Stimulated activated CD8-positive, alpha-beta memory T cell treated with anti-CD3 and anti-CD28 coated beads, Interleukin-4, amount 100 ng/mL, for 24 hours (primary cell): ENCODE data around the gene SLC47A2.
"Not testable (repeated sequence)": the region's sequence is repeated elsewhere in the genome, so short reads cannot be mapped to it uniquely, and the experiment has no call there.

Source experiments
- DNase-seq: peaks from one replicate; pipeline ENCODE4 v3.0.0-alpha.2; 2020; ENCODE audit warnings: low read depth

The SLC47A2 gene

DNA sequence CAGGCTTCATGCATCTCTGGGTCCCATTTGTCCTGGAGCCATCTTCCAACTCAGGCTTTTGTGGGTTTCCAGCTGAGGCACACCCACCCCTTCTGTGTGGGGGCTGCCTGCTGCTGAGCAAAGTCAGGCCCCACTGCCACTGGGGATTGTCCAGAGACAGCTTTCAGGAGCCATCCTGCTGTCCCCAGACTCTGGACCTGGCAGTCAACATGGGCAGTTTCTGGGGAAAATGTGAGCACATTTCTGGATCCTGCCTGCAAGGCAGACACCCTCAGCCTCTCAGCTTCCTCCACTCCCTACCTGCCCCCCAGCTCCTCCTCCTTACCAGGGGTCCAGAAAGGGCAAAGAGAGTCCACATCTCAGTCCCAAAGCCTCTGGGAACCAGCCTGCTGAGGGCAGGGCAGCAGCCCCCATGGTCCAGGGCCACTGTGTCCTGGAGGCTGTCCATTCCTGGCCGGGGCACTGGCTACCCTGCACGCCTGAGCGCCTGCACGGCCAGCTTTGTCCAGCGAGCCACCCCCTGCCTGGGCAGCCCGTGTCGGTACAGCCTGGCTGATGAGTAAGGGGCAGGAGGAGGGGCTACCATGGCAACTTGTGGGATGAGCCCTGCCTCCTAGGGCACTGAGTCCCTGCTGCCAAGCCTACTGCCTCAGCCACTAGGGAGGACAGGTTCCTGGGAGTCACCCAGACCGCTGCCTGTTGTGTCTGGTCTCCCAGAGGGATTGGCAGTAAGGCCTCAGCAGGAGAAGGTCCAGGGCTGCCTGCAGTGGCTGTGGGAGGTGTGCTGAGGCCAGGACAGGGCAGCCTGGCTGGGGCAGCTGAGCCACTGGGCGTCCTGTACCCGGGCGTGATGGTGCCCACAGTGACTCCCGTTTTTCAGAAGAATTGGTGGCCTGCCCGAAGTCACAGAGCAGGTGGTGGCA lies at the start of gene SLC47A2:
TSS of gene SLC47A2 (minus strand) at position 477 of the 923 bp plus-strand sequence. CDS start at position 448, 29 bp downstream.
- no peak for DNase-seq

DNA sequence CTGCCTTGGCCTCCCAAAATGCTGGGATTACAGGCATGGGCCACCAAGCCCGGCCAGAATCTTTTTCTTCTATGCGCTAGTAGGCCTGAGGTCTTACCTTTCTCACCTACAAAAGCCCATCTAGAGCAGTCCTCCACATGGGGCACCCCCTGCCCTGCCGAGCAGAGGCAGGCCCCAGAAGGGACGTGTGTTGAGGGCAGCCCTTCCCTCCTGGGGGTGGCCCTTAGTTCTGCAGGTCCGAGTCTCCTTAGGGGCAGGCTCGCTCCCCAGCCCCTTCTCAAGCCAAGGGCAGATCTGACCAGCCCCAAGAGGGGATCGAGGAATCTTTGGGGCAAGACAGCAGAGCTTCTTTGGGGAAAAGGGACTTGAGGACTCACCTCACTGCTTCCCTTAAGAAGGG lies 49.6 kb upstream of the SLC47A2 start:
- DNase-seq = no peak

GRCh38 chr17:19763991-19764390 lies 47.6 kb upstream of the SLC47A2 start:
- not testable (repeated sequence) for DNase-seq

GRCh38 chr17:19763416-19763815 lies 47.0 kb upstream of the SLC47A2 start:
- no peak for DNase-seq

DNA sequence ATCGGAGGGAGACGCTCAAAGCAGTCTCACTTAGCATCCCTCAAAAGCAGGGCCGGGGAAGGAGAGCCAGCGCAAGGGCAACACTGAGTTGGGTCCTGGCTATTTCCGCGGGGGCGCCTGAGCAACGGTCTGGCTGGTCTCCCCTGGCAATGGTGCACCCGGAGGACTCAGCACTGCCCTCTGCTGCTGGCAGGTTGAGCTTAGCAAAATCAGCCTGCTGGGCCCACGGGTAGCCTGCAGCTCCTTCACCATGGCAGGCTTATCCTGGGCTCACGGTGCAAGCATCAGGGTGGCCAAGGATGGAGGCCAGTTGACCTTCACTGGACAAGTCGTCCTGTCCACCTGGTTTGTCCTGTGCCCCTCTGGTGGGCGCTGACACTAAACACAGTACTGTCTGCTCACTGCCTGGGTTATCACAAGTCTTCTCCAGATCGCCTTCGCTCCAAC lies 46.2 kb upstream of the SLC47A2 start:
- peak; percentile 54 for DNase-seq

- DNase-seq = no peak
Measured at GRCh38 chr17:19760746-19761145, 44.4 kb upstream of the SLC47A2 start.

GRCh38 chr17:19759568-19760549 lies 43.5 kb upstream of the SLC47A2 start:
- DNase-seq = no peak

DNA sequence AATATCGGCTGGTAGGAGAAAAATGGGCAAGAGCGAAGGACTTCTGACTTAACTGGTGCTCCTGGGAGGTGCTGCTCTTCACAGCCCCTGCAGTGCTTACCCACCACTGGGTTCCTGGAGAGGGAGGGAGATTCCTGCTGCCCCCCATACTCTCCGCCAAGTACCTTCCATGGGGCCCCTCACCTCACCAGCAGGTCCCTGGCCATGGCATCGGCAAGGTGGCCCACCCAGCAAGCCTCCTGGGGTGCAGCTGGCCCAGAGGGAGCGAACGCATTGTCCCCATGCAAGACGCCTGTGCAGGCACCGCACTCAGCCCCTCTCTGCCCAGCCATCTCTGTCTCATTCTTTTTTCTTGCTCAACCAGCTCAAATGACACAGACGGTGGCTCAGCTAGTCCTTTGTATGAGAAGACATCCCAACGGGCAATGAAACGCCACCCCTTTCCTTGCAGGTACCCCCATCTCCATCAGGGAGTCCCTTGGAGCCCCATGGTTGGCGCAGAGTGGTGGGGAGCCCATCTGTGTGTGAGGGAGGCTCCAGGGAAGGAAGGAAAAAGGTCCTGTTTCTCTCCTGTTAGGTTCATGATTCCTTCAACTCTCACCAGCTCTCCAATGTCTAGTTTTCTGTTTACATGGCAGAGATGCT lies 41.3 kb upstream of the SLC47A2 start:
- no peak for DNase-seq

- no peak for DNase-seq
Measured at GRCh38 chr17:19756546-19756945, 40.2 kb upstream of the SLC47A2 start.

GRCh38 chr17:19755821-19756510 lies 39.6 kb upstream of the SLC47A2 start:
- no peak for DNase-seq

- no peak for DNase-seq
Measured at GRCh38 chr17:19755392-19755791, 39.0 kb upstream of the SLC47A2 start.

DNA sequence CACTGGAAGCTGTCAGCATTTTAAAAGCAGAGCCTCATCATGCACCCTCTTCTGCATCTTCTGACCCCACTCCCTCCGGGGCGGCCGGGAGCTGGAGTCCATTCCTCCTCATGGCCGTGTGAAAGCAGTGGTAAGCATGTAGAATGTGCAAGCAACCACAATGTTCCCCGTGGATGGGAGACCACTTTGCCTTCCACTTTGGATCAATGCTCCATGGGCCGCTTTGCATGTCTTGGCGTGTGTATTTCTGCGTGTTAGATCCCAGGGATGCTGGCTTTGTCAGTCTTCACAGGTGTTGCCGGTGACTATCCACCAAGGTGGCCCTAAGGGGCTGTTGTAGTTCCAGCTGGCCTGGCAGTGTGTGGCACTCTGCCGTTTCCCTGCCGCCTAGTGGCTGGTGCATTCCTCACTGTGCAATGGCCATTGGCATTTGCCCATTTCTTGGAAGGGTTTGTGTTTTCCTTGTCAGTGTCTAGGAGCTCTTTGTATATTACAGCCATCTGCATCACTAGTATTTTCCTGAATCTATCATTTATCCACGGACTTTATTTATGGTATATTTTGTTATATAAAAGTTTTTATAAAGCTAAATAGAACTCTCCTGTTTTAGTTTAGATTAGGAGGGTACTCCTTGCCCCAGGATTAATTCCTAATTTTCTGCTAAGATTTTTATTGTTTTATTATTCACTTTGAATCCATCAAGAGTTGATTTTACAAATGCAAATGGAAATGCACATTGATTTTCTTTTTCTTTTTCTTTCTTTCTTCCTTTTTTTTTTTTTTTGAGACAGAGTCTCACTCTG lies 37.5 kb upstream of the SLC47A2 start:
- DNase-seq = no peak

- no peak for DNase-seq
Measured at GRCh38 chr17:19753051-19753509, 36.7 kb upstream of the SLC47A2 start.

DNA sequence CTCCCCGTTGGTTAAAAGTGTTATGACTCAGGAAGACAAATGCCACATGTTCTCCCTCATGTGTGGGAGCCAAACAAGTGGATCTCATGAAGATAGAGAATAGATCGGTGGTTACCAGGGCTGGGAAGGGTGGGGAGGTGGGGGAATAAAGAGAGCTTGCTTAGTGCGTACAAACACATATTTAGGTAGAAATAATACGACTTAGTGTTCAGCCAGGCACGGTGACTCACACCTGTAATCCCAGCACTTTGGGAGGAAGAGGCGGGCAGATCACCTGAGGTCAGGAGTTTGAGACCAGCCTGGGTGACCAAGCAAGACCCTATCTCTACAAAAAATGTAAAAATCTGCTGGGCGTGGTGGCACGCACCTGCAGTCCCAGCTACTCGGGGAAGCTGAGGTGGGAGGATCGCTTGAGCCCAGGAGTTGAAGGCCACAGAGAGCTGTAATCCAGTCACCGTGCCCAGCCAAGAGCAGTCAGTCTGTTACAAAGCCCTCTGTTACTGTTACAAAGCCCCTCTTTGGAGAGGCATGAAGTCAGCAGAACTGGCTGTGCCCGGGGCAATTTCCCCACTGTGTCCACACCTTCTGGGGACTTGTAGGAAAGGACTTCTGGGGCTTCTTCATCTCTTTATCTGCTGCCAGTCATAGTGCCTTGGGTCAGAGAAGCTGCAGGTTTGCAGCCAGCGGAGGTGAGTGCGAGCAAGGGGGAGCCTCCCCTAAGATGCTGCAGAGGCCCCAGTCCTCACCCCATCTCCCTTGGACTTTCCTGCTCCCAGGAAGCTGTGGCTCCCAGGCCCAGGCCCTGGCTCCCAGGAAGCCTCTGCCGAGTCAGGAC lies 36.0 kb upstream of the SLC47A2 start:
- no peak for DNase-seq

DNA sequence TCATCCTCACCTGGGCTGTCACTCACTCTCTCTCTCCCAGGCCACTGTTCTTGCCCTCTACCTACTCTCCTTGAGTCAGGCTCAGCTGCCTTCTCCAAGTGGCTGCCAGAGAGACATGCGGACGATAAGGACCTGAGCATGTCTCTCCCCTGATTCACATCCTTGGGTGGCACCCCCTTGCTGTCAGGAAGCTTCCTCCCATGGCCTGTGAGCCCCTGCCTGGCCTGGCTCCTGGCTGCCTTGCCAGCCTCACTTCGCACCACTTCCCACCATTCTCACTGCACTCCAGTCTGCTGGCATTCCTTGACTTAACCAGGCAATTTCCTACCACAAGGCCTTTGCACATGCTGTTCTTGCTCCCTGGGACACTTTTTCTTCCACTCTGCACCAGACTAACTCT lies 34.5 kb upstream of the SLC47A2 start:
- DNase-seq = no peak

DNA sequence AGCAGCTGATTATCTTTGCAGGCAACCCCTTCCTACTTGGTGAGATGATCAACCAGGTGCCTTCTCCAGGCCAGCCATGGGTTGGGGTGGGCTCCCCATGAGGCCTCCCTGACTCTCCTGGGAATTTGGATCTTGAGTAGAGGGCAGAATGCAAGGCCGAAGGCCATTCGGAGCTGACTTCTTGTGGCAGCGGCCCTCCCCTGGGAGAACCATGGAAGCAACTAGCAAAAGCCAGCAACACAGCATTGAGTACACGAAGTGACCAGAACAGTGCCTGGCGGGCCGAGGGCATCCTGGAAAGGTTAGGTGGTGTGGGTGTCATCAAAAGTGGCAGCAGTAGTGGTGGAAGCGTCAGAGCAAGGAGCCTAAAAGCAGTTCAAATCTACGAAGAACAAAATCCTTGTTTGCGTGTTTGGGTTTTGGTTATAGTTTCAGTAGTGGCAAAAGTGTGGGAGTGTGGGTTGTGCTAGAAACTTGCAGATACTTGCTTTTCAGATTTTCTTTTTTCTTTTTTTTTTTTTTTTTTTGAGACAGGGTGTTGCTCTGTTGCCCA lies 33.7 kb upstream of the SLC47A2 start:
- DNase-seq = no peak

DNA sequence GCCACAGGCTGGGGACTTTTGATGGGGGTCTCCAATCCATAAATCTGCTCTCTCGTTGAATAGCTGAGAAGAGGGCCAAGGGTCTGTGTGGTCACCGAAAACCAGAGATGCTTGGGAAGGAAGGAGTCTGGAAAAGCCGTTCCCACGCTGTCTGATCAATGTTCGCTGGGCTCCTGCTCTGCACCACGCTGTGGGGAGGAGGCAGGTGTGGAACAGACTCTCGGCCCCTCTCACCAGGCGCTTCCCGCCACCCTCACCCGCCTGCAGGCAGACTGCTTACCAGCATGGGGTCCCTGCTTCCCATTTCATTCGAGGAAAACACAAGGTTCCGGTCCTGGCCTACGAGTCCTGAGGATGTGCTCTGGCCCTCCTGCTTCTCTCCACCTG lies 32.4 kb upstream of the SLC47A2 start:
- DNase-seq = no peak

GRCh38 chr17:19747829-19748806 lies 31.7 kb upstream of the SLC47A2 start, which contains the start of gene ALDH3A1:
TSS of gene ALDH3A1 (minus strand) at chr17:19748298. CDS start at chr17:19745129, 3,169 bp downstream.
- DNase-seq = no peak
